ENCODE measurements around the gene PDIA5. TPM values are rescaled to one million over a fixed set of nuclear protein-coding genes. Genes with fewer than 3 reads are reported as not detected.

Gene PDIA5
- total RNA-seq, 2 experiments from 2014 or later: 2.2 to 3.0 TPM

DNA sequence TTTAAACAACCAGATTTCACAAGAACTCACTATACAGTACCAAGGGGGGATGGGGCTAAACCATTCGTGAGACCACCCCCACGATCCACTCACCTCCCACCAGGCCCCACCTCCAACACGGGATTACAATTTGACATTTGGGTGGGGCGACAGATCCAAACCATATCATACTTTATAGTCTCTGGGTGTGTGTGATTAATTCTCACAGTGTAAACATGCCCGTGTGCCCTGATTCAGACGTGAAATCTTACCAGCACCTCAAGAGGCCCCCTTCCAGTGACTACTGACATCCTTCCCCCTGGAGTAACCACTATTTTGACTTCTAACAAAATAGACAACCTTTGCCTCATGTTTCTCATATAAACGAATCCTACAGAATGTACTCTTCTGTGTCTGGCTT is 5.0 kb upstream of the PDIA5 start:
- Mint-ChIP-seq H3K4me3 (no peak overlapping the region), H3K9me3 (no peaks in the 10 kb centered on the region), H3K4me1 (ENCODE audit: low read depth) (peaks cover 6% of the 10 kb centered on the region), H3K36me3 (ENCODE audit: low read depth) (no peaks in the 10 kb centered on the region), H3K27ac (no peak overlapping the region), H3K27me3 (no peaks in the 10 kb centered on the region)
- ATAC-seq (ENCODE audit: poor library complexity): no peak
- no peak for DNase-seq
- no peaks in the 10 kb centered on the region for H3K36me3 ChIP-seq (ENCODE audit: insufficient read depth, low read length)
- intact Hi-C loops (cut with DNase I, micrococcal nuclease): no loop called here
- H3K4me3 ChIP-seq (ENCODE audit: low read length): no peak overlapping the region
- H3K4me1 ChIP-seq (ENCODE audit: insufficient read depth, low read length): peaks cover 4% of the 10 kb centered on the region
- no peaks in the 10 kb centered on the region for H3K27me3 ChIP-seq (ENCODE audit: control insufficient read depth in 1 of 2, insufficient read depth in 2 of 2, low read length in 2 of 2)
- ChIA-PET POLR2A (no interaction called here), CTCF (no interaction called here)
- TF ChIP-seq, protein P1, sequence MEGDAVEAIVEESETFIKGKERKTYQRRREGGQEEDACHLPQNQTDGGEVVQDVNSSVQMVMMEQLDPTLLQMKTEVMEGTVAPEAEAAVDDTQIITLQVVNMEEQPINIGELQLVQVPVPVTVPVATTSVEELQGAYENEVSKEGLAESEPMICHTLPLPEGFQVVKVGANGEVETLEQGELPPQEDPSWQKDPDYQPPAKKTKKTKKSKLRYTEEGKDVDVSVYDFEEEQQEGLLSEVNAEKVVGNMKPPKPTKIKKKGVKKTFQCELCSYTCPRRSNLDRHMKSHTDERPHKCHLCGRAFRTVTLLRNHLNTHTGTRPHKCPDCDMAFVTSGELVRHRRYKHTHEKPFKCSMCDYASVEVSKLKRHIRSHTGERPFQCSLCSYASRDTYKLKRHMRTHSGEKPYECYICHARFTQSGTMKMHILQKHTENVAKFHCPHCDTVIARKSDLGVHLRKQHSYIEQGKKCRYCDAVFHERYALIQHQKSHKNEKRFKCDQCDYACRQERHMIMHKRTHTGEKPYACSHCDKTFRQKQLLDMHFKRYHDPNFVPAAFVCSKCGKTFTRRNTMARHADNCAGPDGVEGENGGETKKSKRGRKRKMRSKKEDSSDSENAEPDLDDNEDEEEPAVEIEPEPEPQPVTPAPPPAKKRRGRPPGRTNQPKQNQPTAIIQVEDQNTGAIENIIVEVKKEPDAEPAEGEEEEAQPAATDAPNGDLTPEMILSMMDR (IDR thresholded peaks at IDR 0.05): no peak
- H3K27ac ChIP-seq (ENCODE audit: low read depth in 1 of 2, low read length in 2 of 2): no peak overlapping the region
- no peaks in the 10 kb centered on the region for H3K9me3 ChIP-seq (ENCODE audit: control insufficient read depth in 1 of 2, insufficient read depth in 1 of 2, low read length in 2 of 2)

DNA sequence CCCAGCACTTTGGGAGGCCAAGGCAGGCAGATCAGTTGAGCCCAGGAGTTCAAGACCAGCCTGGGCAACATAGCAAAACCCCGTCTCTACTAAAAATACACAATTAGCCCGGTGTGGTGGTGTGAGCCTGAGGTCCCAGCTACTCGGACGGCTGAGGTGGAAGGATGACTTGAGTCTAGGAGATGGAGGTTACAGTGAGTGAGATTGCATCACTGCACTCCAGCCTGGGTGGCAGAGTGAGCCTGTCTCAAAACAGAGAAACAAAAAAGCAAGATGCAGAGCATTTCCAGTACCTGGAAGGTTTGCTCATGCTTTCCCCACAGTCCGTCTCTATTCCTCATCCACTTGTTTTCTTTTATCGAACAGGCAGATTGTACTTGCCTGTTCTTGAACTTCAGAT is 3.8 kb upstream of the PDIA5 start:
- Histone ChIP-seq H3K4me1 (ENCODE audit: insufficient read depth, low read length) (peaks cover 13% of the 10 kb centered on the region), H3K9me3 (ENCODE audit: control insufficient read depth in 1 of 2, insufficient read depth in 1 of 2, low read length in 2 of 2) (no peaks in the 10 kb centered on the region), H3K36me3 (ENCODE audit: insufficient read depth, low read length) (no peaks in the 10 kb centered on the region), H3K4me3 (ENCODE audit: low read length) (no peak overlapping the region), H3K27me3 (ENCODE audit: control insufficient read depth in 1 of 2, insufficient read depth in 2 of 2, low read length in 2 of 2) (no peaks in the 10 kb centered on the region), H3K27ac (ENCODE audit: low read depth in 1 of 2, low read length in 2 of 2) (no peak overlapping the region)
- intact Hi-C loops (cut with DNase I, micrococcal nuclease): no loop called here
- Mint-ChIP-seq H3K9me3 (no peaks in the 10 kb centered on the region), H3K4me1 (ENCODE audit: low read depth) (peaks cover 12% of the 10 kb centered on the region), H3K27ac (no peak overlapping the region), H3K27me3 (no peaks in the 10 kb centered on the region), H3K4me3 (no peak overlapping the region), H3K36me3 (ENCODE audit: low read depth) (no peaks in the 10 kb centered on the region)
- DNase-seq (no peak), ATAC-seq (ENCODE audit: poor library complexity) (no peak)
- CTCF ChIA-PET: no interaction called here
- POLR2A ChIA-PET: no interaction called here
- TF ChIP-seq, protein P1 (IDR thresholded peaks at IDR 0.05): no peak

DNA sequence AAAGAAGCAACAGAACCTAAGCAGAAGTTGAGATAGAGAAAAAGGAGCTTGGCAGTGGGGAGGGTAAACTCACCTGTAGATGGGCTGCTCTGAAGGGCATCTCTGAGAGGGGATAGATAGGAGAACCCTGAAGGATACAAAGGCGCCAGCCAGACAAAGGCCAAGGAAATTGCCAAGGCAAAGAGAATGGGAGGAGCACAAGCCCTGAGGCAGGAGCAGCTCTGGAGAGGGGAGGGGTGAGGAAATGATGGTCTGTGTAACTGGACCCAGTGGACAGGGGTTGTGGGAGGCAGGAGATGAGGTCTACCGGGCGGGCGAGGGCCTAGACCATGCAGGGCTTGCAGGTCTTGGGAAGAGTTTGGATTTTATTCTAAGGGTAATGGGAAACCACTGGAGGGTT is 2.3 kb upstream of the PDIA5 start:
- Mint-ChIP-seq H3K4me3 (peak overlapping the region; percentile 36), H3K9me3 (no peaks in the 10 kb centered on the region), H3K27me3 (no peaks in the 10 kb centered on the region), H3K27ac (no peak overlapping the region), H3K4me1 (ENCODE audit: low read depth) (peaks cover 23% of the 10 kb centered on the region), H3K36me3 (ENCODE audit: low read depth) (no peaks in the 10 kb centered on the region)
- ATAC-seq (ENCODE audit: poor library complexity) (no peak), DNase-seq (no peak)
- H3K4me3 ChIP-seq (ENCODE audit: low read length): no peak overlapping the region
- TF ChIP-seq, protein P1 (IDR thresholded peaks at IDR 0.05): no peak
- ChIA-PET POLR2A (no interaction called here), CTCF (interaction anchor here (0.6 kb wide), 1 partner anchor 37 kb away, joined by 4 read pairs; the partner anchor contains the start of gene SEMA5B)
- no peaks in the 10 kb centered on the region for H3K9me3 ChIP-seq (ENCODE audit: control insufficient read depth in 1 of 2, insufficient read depth in 1 of 2, low read length in 2 of 2)
- no peaks in the 10 kb centered on the region for H3K36me3 ChIP-seq (ENCODE audit: insufficient read depth, low read length)
- H3K27ac ChIP-seq (ENCODE audit: low read depth in 1 of 2, low read length in 2 of 2): no peak overlapping the region
- intact Hi-C loops (cut with DNase I, micrococcal nuclease): no loop called here
- H3K4me1 ChIP-seq (ENCODE audit: insufficient read depth, low read length): peaks cover 24% of the 10 kb centered on the region
- no peaks in the 10 kb centered on the region for H3K27me3 ChIP-seq (ENCODE audit: control insufficient read depth in 1 of 2, insufficient read depth in 2 of 2, low read length in 2 of 2)
